Spleen (tissue), 11 donors: Measurements from ENCODE around the gene ARNT2. TPM values are rescaled to one million over a fixed set of nuclear protein-coding genes. Genes with fewer than 3 reads are reported as not detected.

Source experiments
- DNase-seq: peaks from one replicate; pipeline ENCODE4 v3.0.0-alpha.2; 2020
- H3K27ac ChIP-seq, 8 donors: fragments of 200-600 bp; sonication (generic) in 7 of 8; 1 replicate in 4 of 8; 2 replicates in 4 of 8; pipeline versions ENCODE4 v1.5.0 to v1.8.0; 2016 to 2021; ENCODE audit warnings: inconsistent platforms in 4 of 8, mild to moderate bottlenecking in 4 of 8, moderate library complexity in 1 of 8
- H3K27me3 ChIP-seq, 7 donors: fragments of 200-600 bp; sonication (generic) in 6 of 7; replicated peaks in 1 of 7; 1 replicate in 4 of 7; 2 replicates in 3 of 7; pipeline versions ENCODE4 v1.5.0 to v1.8.0; 2016 to 2021; ENCODE audit warnings: inconsistent platforms in 3 of 7, mild to moderate bottlenecking in 1 of 7
- H3K36me3 ChIP-seq, 6 donors: fragments of 200-600 bp; sonication (generic) in 5 of 6; 1 replicate in 4 of 6; 2 replicates in 2 of 6; pipeline versions ENCODE4 v1.5.0 to v1.8.0; 2016 to 2021; ENCODE audit warnings: inconsistent platforms in 2 of 6
- H3K4me1 ChIP-seq, 6 donors: fragments of 200-600 bp; sonication (generic) in 5 of 6; 1 replicate in 3 of 6; 2 replicates in 3 of 6; pipeline versions ENCODE4 v1.5.0 to v1.8.0; 2016 to 2021; ENCODE audit warnings: inconsistent platforms in 3 of 6
- H3K4me3 ChIP-seq, 8 donors: fragments of 200-600 bp; sonication (generic) in 7 of 8; 1 replicate in 4 of 8; 2 replicates in 4 of 8; pipeline versions ENCODE4 v1.5.0 to v1.8.0; 2016 to 2021; ENCODE audit warnings: inconsistent platforms in 4 of 8, mild to moderate bottlenecking in 4 of 8, moderate library complexity in 2 of 8
- H3K9me3 ChIP-seq, 8 donors: fragments of 200-600 bp; sonication (generic) in 7 of 8; 1 replicate in 4 of 8; 2 replicates in 4 of 8; pipeline versions ENCODE4 v1.5.0 to v1.8.0; 2016 to 2021; ENCODE audit warnings: inconsistent platforms in 4 of 8
- POLR2A ChIP-seq, 3 donors: fragments of 450-650 bp; IDR thresholded peaks; one replicate each; pipeline ENCODE4 v1.5.1; 2017; ENCODE audit warnings: antibody characterized with exemption in 3 of 3, mild to moderate bottlenecking in 1 of 3
- POLR2AphosphoS5 ChIP-seq, 3 donors: sonication (generic); formaldehyde crosslinking; IDR thresholded peaks; one replicate each; pipeline ENCODE4 v1.5.1; 2017; ENCODE audit warnings: antibody characterized with exemption in 3 of 3
- WGBS, 5 donors: extraction: QIAGEN DNeasy Blood & Tissue Kit in 3 of 5; methylation state at CpG; one replicate each; pipeline versions ENCODE4 v1.1.5 to v1.1.7; 2013 to 2018; 5-methylcytosine and 5-hydroxymethylcytosine counted together
- intact Hi-C: fragments of 100-400 bp; cut with DNase I; formaldehyde crosslinking; loops from one replicate; pipeline ENCODE4 v1.15.0; 2023; ENCODE audit warnings: low total_unique reads
- polyA plus RNA-seq, 3 donors: library from polyadenylated mRNA; stranded (reverse); fragments of 200-250 nt; gene quantifications; one replicate each; pipeline ENCODE4 v1.2.1, GENCODE V29; 2013
- total RNA-seq, 7 donors: library from RNA; depleted of rRNA in 3 of 7; stranded (reverse); fragments of >200 nt in 3 of 7; fragmentation: NEBNext Ultra II Directional in 4 of 7; extraction: Animal tissue kit (Norgen Biotek cat#: 25700) in 4 of 7; gene quantifications; one replicate each; pipeline versions ENCODE4 v1.1.0 to v1.2.1, GENCODE V29; 2016 to 2021
- TF ChIP-seq, protein P1 (sequence below), 11 experiments: fragments of 200-600 bp in 7 of 11; fragments of 450-650 bp in 4 of 11; sonication (generic) in 4 of 11; IDR thresholded peaks in 8 of 11; conservative IDR thresholded peaks in 3 of 11; 1 replicate in 7 of 11; 2 replicates in 4 of 11; pipeline versions ENCODE4 v1.4.0 to v1.8.0; 2016 to 2021; ENCODE audit warnings: antibody characterized with exemption in 11 of 11, inconsistent platforms in 4 of 11, mild to moderate bottlenecking in 1 of 11
- donor health status: healthy with polysubstance abuse.
- donor health status: DM: no; HTN: no; CAD: no; lungs with moderate emphysema.
- donor health status: DM: no; HTN: no; CAD: no.
- donor health status: Bipolar disorder and iron deficiency.
- donor health status: healthy.
- donor health status: DM: no; HTN: no; CAD: no.
- donor health status: DM: yes; HTN: yes; CAD: no.

Gene ARNT2
- total and polyA plus RNA-seq, 10 donors = 1.9 to 12.3 (median 9.1) TPM

DNA sequence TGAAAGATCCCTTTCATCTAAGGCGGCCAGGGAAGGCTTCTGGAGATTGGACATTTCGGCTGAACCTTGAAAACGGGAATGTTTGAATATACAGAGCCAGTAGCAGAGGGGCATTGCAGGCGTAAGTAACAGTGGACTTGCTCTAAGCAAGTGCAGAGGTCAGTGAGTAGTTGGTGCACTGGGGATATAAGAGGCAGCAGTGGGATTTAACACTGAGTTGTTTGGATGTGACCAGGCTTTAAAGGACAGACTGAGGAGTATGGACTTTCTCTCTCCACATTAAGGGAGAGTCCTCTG, 1.3 kb downstream of the ARNT2 start:
- peaks cover 0 to 93% (median 31%) of the 10 kb centered on the region in 7 donors for H3K27me3 ChIP-seq
- H3K4me1 ChIP-seq = peaks cover 0 to 24% (median 11%) of the 10 kb centered on the region in 6 donors
- DNase-seq = no peak
- H3K36me3 ChIP-seq = no peaks in the 10 kb centered on the region
- TF ChIP-seq POLR2A (IDR thresholded peaks at IDR 0.05) = no peak
- no peak for TF ChIP-seq POLR2AphosphoS5 (IDR thresholded peaks at IDR 0.05)
- TF ChIP-seq, protein P1, sequence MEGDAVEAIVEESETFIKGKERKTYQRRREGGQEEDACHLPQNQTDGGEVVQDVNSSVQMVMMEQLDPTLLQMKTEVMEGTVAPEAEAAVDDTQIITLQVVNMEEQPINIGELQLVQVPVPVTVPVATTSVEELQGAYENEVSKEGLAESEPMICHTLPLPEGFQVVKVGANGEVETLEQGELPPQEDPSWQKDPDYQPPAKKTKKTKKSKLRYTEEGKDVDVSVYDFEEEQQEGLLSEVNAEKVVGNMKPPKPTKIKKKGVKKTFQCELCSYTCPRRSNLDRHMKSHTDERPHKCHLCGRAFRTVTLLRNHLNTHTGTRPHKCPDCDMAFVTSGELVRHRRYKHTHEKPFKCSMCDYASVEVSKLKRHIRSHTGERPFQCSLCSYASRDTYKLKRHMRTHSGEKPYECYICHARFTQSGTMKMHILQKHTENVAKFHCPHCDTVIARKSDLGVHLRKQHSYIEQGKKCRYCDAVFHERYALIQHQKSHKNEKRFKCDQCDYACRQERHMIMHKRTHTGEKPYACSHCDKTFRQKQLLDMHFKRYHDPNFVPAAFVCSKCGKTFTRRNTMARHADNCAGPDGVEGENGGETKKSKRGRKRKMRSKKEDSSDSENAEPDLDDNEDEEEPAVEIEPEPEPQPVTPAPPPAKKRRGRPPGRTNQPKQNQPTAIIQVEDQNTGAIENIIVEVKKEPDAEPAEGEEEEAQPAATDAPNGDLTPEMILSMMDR (IDR thresholded peaks at IDR 0.05 in 8 of 11, conservative IDR thresholded peaks at IDR 0.05 in 3 of 11) = no peak
- intact Hi-C loops = no loop called here
- no peak overlapping the region for H3K27ac ChIP-seq
- H3K4me3 ChIP-seq = peak overlapping the region in 1 of 8 donors; percentile 63
- H3K9me3 ChIP-seq = no peaks in the 10 kb centered on the region
- 80 to 84% (median 83%) methylated on average over 4 of the region's 4 CpGs for WGBS, 5 donors

DNA sequence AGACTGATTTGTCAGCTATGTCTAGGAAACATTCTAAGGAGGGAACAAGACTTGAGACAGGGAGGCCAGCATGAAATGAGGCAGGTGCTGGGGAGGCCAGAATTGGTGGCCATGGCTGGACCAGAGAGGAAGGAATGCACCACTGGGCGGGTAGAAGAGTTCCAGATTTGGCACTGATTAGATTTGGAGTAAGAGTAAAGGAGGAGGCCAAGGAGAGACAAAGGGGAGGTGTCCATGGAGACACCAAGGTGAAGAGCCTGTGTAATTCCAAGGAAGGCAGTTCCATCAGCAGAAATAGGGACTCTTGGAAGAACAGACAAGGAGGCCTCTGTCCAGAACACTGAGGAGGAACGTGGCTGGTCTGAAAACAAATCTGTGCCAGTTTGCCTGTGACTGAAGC, 1.8 kb downstream of the ARNT2 start:
- H3K27me3 ChIP-seq = peaks cover 0 to 90% (median 31%) of the 10 kb centered on the region in 7 donors
- no peak for DNase-seq
- no peak overlapping the region for H3K4me3 ChIP-seq
- no peak overlapping the region for H3K27ac ChIP-seq
- peaks cover 0 to 24% (median 11%) of the 10 kb centered on the region in 6 donors for H3K4me1 ChIP-seq
- TF ChIP-seq POLR2AphosphoS5 (IDR thresholded peaks at IDR 0.05) = no peak
- TF ChIP-seq POLR2A (IDR thresholded peaks at IDR 0.05) = no peak
- TF ChIP-seq, protein P1 (IDR thresholded peaks at IDR 0.05 in 8 of 11, conservative IDR thresholded peaks at IDR 0.05 in 3 of 11) = no peak
- intact Hi-C loops = no loop called here
- 80 to 92% (median 87%) methylated on average over 2 of the region's 2 CpGs for WGBS, 5 donors
- no peaks in the 10 kb centered on the region for H3K36me3 ChIP-seq
- no peaks in the 10 kb centered on the region for H3K9me3 ChIP-seq

DNA sequence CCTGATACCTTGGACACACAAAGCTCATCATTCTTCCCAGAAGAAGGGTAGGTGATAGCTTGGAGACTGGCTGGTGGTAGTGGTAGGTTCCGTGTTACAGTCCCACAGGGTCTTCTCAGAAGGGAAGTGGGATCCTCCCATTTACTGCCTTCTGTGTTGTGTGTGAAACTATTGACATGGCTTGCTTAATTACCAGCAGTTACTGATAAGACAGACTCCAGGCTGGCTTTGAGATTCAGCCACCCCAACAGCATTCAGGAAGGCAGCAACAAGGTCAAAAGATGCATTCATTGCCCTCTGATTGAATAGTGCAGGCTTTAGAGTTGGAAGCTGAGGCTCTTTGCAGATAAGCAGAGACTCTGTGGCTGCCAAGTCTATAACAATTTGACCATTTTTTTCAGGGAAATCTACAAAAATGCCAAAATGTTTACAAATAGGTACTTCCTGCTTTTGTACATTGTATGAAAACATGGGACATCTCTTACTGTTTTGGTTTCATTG, 7.7 kb downstream of the ARNT2 start:
- peak overlapping the region in 7 of 8 donors; percentile 35 to 60 (median 53) for H3K27ac ChIP-seq
- H3K36me3 ChIP-seq = no peaks in the 10 kb centered on the region
- no peaks in the 10 kb centered on the region for H3K9me3 ChIP-seq
- DNase-seq = no peak
- peaks cover 0 to 26% (median 9%) of the 10 kb centered on the region in 6 donors for H3K4me1 ChIP-seq
- TF ChIP-seq POLR2A (IDR thresholded peaks at IDR 0.05) = no peak
- peak in 1 of 3 donors; percentile 36 for TF ChIP-seq POLR2AphosphoS5 (IDR thresholded peaks at IDR 0.05)
- TF ChIP-seq, protein P1 (IDR thresholded peaks at IDR 0.05 in 8 of 11, conservative IDR thresholded peaks at IDR 0.05 in 3 of 11) = no peak
- H3K27me3 ChIP-seq = peaks cover 0 to 31% (median 0%) of the 10 kb centered on the region in 7 donors
- no peak overlapping the region for H3K4me3 ChIP-seq
- intact Hi-C loops = no loop called here
- 44 to 62% (median 54%) methylated on average over 1 of the region's 1 CpG; no CpG with 5 or more reads in 1 of the 5 donors for WGBS, 5 donors

DNA sequence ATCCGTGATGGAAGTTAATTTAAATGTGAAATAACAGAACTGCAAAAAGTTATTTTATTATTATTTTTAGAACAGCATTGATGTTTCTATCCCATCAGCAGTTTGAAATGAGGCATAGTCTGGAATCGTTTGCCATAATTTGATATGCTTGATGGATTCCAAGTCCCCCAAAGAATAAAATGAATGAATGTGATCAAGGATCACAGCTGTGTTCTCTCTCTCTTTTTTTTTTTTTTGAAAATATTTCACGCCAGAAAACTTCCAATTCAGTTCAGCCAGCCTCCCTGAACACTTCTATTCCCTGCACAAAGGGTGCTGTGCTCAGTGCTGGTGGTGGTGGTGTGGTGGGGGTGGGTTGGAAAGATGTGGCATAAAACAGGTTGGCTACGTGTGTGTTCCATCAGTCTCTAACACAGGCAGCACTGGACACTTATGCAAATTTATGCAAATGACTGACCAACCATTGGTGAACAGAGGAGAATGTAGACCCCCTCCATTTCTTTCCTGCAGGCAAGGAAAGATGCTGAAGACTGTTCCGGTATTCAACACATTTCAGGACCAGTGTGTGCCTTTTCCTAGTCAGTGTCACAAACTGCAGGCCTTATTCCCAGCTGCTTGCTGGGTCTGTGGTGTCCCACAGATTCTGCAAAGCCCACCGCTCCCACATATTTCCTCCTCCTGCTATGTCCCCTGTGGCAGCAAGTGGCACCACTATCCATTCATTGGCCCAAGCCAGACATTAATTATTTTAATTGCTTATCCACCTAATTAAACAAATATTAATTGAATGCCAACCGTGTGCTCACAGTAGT, 10.6 kb downstream of the ARNT2 start:
- intact Hi-C loops = no loop called here
- TF ChIP-seq, protein P1 (IDR thresholded peaks at IDR 0.05 in 8 of 11, conservative IDR thresholded peaks at IDR 0.05 in 3 of 11) = no peak
- TF ChIP-seq POLR2A (IDR thresholded peaks at IDR 0.05) (no peak), POLR2AphosphoS5 (IDR thresholded peaks at IDR 0.05) (no peak)
- no peaks in the 10 kb centered on the region for H3K36me3 ChIP-seq
- H3K4me1 ChIP-seq = peaks cover 0 to 30% (median 14%) of the 10 kb centered on the region in 6 donors
- H3K9me3 ChIP-seq = no peaks in the 10 kb centered on the region
- no peak for DNase-seq
- no peak overlapping the region for H3K27ac ChIP-seq
- 73 to 83% (median 81%) methylated on average over 7 of the region's 7 CpGs for WGBS, 5 donors
- no peak overlapping the region for H3K4me3 ChIP-seq
- H3K27me3 ChIP-seq = peaks cover 0 to 13% (median 0%) of the 10 kb centered on the region in 7 donors
